Neural progenitor cell (in vitro differentiated cells): ENCODE measurements around the gene PEX7. TPM values are rescaled to one million over a fixed set of nuclear protein-coding genes. Genes with fewer than 3 reads are reported as not detected.
"Not testable (repeated sequence)": the region's sequence is repeated elsewhere in the genome, so short reads cannot be mapped to it uniquely, and the experiment has no call there.

Source experiments
- DNase-seq: peaks from one replicate; pipeline ENCODE4 v3.0.0-alpha.2; 2016; ENCODE audit warnings: low spot score
- H2AFZ ChIP-seq: fragments of 200-600 bp; sonication (generic); replicated peaks from 2 replicates; pipeline ENCODE4 v1.6.1; 2016; ENCODE audit warnings: antibody characterized with exemption
- H3F3A ChIP-seq: fragments of 200-600 bp; sonication (generic); 2 replicates; pipeline ENCODE4 v1.6.1; 2016; ENCODE audit warnings: antibody characterized with exemption, low read depth
- H3K27ac ChIP-seq: fragments of 200-600 bp; sonication (generic); 2 replicates; pipeline ENCODE4 v1.5.1; 2016; ENCODE audit warnings: mild to moderate bottlenecking
- H3K27me3 ChIP-seq: fragments of 200-600 bp; sonication (generic); 2 replicates; pipeline ENCODE4 v1.6.1; 2016; ENCODE audit warnings: mild to moderate bottlenecking, moderate library complexity
- H3K36me3 ChIP-seq: fragments of 200-600 bp; sonication (generic); 2 replicates; pipeline ENCODE4 v1.5.1; 2016
- H3K4me1 ChIP-seq: fragments of 200-600 bp; sonication (generic); 2 replicates; pipeline ENCODE4 v1.6.1; 2016; ENCODE audit warnings: mixed run types
- H3K4me2 ChIP-seq: fragments of 200-600 bp; sonication (generic); 2 replicates; pipeline ENCODE4 v1.6.1; 2016
- H3K4me3 ChIP-seq: fragments of 200-600 bp; sonication (generic); 2 replicates; pipeline ENCODE4 v1.5.1; 2016
- H3K79me2 ChIP-seq: fragments of 200-600 bp; sonication (generic); 2 replicates; pipeline ENCODE4 v1.6.1; 2016; ENCODE audit warnings: low read depth
- H3K9ac ChIP-seq: fragments of 200-600 bp; sonication (generic); 2 replicates; pipeline ENCODE4 v1.6.1; 2016
- H3K9me3 ChIP-seq: fragments of 200-600 bp; sonication (generic); 2 replicates; pipeline ENCODE4 v1.5.1; 2016; ENCODE audit warnings: low read depth
- H4K20me1 ChIP-seq: fragments of 200-600 bp; sonication (generic); 2 replicates; pipeline ENCODE4 v1.6.1; 2016; ENCODE audit warnings: low read depth
- H3K27ac Mint-ChIP-seq: 3 replicates; pipeline ENCODE4 v1.8.0; 2021; ENCODE audit warnings: mixed read lengths
- H3K27me3 Mint-ChIP-seq: 2 replicates; pipeline ENCODE4 v1.8.0; 2022; ENCODE audit warnings: low read depth, mild to moderate bottlenecking, inconsistent platforms, moderate library complexity, mixed read lengths; ENCODE audit not compliant: insufficient read depth
- H3K36me3 Mint-ChIP-seq: 3 replicates; pipeline ENCODE4 v1.8.0; 2021; ENCODE audit warnings: mixed read lengths
- H3K4me1 Mint-ChIP-seq: 3 replicates; pipeline ENCODE4 v1.8.0; 2021; ENCODE audit warnings: mixed read lengths
- H3K4me3 Mint-ChIP-seq: 3 replicates; pipeline ENCODE4 v1.8.0; 2021; ENCODE audit warnings: mild to moderate bottlenecking, moderate library complexity, mixed read lengths
- H3K9me3 Mint-ChIP-seq: 3 replicates; pipeline ENCODE4 v1.8.0; 2020; ENCODE audit warnings: mixed read lengths
- CTCF ChIP-seq: fragments of 200-600 bp; sonication (generic); IDR thresholded peaks from 2 replicates; pipeline ENCODE4 v1.5.1; 2017; ENCODE audit warnings: antibody characterized with exemption, mild to moderate bottlenecking
- EZH2 ChIP-seq: fragments of 200-600 bp; sonication (generic); IDR thresholded peaks from 2 replicates; pipeline ENCODE4 v1.6.1; 2017; ENCODE audit warnings: antibody characterized with exemption, mild to moderate bottlenecking, moderate library complexity
- EZH2phosphoT487 ChIP-seq: fragments of 200-600 bp; sonication (generic); IDR thresholded peaks from 2 replicates; pipeline ENCODE4 v1.6.1; 2017; ENCODE audit warnings: antibody characterized with exemption
- total RNA-seq: library from RNA; depleted of rRNA; stranded (reverse); fragments of >200 nt; gene quantifications from 2 replicates; pipeline ENCODE4 v1.2.3, GENCODE V29; 2015; ENCODE audit warnings: low replicate concordance

Gene PEX7
- total RNA-seq, 1 donor from 2014 or later = 16.9 TPM

DNA sequence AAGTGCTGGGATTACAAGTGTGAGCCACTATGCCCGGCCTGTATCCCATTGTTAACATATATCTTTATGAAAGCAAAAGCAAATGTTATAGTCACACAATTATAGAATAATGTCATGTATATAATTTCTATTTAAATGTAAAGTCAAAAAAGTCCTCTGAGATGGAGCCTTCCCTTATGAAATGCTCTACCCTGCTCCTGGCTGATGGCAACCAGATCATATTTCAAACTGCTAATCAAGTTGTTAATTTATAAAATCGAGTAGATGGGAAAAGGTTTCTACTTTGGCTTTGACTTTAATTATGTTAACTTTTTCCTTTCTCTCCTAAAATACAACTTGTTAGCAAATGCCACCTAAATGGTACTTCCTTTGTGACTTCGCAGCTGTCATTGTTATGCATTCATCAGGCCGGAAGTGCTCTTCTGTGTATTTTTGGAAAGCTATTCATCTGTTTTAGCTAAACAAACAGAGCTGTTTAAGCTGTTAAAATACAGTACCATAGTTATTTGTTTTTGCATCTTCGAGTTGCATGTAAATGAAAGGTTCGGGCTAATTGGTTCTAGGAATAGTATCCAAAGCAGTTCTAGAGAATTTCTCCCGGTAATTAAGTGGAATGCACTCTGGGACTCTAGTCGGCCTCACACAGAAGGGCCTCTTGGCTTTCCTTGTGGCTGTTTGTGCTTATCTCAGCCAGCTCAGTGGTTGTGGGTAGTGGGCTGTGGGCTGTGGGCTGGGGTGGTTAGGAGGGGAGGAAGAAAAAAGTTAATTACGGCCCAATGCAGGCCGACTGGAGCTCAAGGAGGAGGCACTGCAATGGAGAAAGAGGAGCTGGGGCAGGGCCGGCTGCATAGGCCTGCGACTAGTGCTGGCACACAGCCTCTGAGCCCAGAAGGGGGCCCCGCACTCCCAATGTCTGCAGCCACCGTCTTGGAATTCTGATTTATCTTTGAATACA, 134.5 kb downstream of the PEX7 start:
- H3K36me3 Mint-ChIP-seq = no peaks in the 10 kb centered on the region
- peaks cover 4% of the 10 kb centered on the region for H3K27me3 Mint-ChIP-seq
- peaks cover 28% of the 10 kb centered on the region for H3K4me1 Mint-ChIP-seq
- peak; percentile 64 for DNase-seq
- Histone ChIP-seq H3K4me2 (peak overlapping the region; percentile 8), H2AFZ (peak overlapping the region; percentile 23), H3K27me3 (no peaks in the 10 kb centered on the region), H3K4me3 (no peak overlapping the region), H3K27ac (no peak overlapping the region), H3K9ac (no peak overlapping the region), H3K79me2 (no peaks in the 10 kb centered on the region), H4K20me1 (no peaks in the 10 kb centered on the region), H3K4me1 (peaks cover 10% of the 10 kb centered on the region), H3K36me3 (no peaks in the 10 kb centered on the region), H3F3A (peaks cover 10% of the 10 kb centered on the region), H3K9me3 (no peaks in the 10 kb centered on the region)
- TF ChIP-seq EZH2phosphoT487 (no peak), EZH2 (no peak), CTCF (peak; percentile 47)
- H3K27ac Mint-ChIP-seq = no peak overlapping the region
- no peak overlapping the region for H3K4me3 Mint-ChIP-seq
- no peaks in the 10 kb centered on the region for H3K9me3 Mint-ChIP-seq

DNA sequence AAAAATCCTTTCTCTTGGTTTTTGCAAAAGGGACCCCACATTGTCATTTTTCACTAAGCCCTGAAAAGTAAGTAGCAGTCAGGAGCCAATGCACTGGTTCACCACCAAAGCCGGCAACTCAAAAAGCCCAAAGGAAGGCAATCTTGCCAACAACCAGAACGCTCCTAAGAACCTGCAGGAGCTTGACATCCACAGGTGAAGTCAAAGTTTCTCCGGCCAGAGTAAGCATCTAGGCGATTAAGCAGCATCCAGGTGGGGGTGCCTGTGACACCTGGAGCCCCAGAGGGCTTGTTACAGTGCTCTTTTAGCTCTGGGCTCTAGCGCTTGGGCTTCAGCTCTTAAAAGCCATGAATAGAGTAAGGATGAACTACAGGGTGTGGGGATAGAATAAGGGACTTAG, 135.8 kb downstream of the PEX7 start:
- Histone ChIP-seq H2AFZ (no peak overlapping the region), H3F3A (peaks cover 10% of the 10 kb centered on the region), H3K9ac (no peak overlapping the region), H3K27me3 (no peaks in the 10 kb centered on the region), H4K20me1 (no peaks in the 10 kb centered on the region), H3K9me3 (no peaks in the 10 kb centered on the region), H3K27ac (no peak overlapping the region), H3K4me1 (peaks cover 10% of the 10 kb centered on the region), H3K4me2 (no peak overlapping the region), H3K79me2 (no peaks in the 10 kb centered on the region), H3K36me3 (no peaks in the 10 kb centered on the region), H3K4me3 (no peak overlapping the region)
- TF ChIP-seq CTCF (no peak), EZH2phosphoT487 (no peak), EZH2 (no peak)
- Mint-ChIP-seq H3K9me3 (no peaks in the 10 kb centered on the region), H3K4me3 (no peak overlapping the region), H3K27ac (no peak overlapping the region), H3K27me3 (peaks cover 4% of the 10 kb centered on the region), H3K36me3 (no peaks in the 10 kb centered on the region), H3K4me1 (peaks cover 30% of the 10 kb centered on the region)
- DNase-seq = no peak

DNA sequence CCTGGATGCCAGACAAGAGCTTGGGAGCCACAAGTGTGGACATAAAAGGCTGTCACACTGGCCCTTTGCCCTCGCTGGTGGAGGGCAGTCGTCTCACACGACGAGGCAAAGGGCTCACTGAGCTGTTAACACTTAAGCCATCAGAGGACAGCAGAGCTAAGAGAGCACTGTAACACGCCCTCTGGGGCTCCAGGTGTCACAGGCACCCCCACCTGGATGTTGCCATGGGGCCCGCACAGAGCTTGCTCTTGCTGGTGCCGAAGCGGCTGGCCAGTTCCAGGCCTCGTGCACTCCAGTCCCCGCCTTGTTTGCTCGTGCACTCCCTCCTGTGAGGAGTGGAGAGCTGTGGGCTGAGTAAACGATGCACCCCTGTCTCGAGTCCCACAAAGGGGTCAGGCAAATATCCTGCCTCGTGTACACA, 137.1 kb downstream of the PEX7 start:
- no peak overlapping the region for H3K9ac ChIP-seq
- H3K4me2 ChIP-seq = no peak overlapping the region
- TF ChIP-seq EZH2 (no peak), EZH2phosphoT487 (no peak), CTCF (no peak)
- peaks cover 10% of the 10 kb centered on the region for H3K4me1 ChIP-seq
- peak; percentile 21 for DNase-seq
- H3K79me2 ChIP-seq = no peaks in the 10 kb centered on the region
- Mint-ChIP-seq H3K4me3 (no peak overlapping the region), H3K36me3 (no peaks in the 10 kb centered on the region), H3K9me3 (no peaks in the 10 kb centered on the region), H3K27me3 (peaks cover 4% of the 10 kb centered on the region), H3K4me1 (peaks cover 31% of the 10 kb centered on the region), H3K27ac (no peak overlapping the region)
- no peaks in the 10 kb centered on the region for H3K27me3 ChIP-seq
- H3K9me3 ChIP-seq = no peaks in the 10 kb centered on the region
- H3F3A ChIP-seq = peaks cover 10% of the 10 kb centered on the region
- no peaks in the 10 kb centered on the region for H3K36me3 ChIP-seq
- H3K4me3 ChIP-seq = no peak overlapping the region
- no peaks in the 10 kb centered on the region for H4K20me1 ChIP-seq
- no peak overlapping the region for H3K27ac ChIP-seq
- peak overlapping the region; percentile 63 for H2AFZ ChIP-seq

DNA sequence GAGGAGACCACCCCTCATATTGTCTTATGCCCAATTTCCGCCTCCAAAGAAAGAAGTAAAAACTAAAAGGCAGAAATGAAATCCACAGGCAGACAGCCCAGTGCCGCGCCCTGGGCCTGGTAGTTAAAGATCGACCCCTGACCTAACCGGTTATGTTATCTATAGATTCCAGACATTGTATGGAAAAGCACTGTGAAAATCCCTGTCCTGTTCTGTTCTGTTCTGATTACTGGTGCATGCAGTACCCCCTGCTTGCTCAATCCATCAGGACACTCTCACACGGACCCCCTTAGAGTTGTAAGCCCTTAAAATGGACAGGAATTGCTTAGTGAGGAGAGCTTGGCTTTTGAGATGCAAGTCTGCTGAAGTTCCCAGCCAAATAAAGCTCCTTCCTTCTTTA, 137.5 kb downstream of the PEX7 start:
- peaks cover 13% of the 10 kb centered on the region for H3K4me1 ChIP-seq
- H3K9me3 Mint-ChIP-seq, H3K36me3 ChIP-seq, H4K20me1 ChIP-seq, H3K4me2 ChIP-seq, H3K27ac ChIP-seq, H2AFZ ChIP-seq, H3K9ac ChIP-seq, H3K4me3 ChIP-seq, DNase-seq, H3K27ac Mint-ChIP-seq, H3K4me3 Mint-ChIP-seq, H3K36me3 Mint-ChIP-seq, H3K79me2 ChIP-seq, H3K27me3 Mint-ChIP-seq, H3K27me3 ChIP-seq, H3K9me3 ChIP-seq: not testable (repeated sequence)
- H3F3A ChIP-seq = peaks cover 10% of the 10 kb centered on the region
- H3K4me1 Mint-ChIP-seq = peaks cover 31% of the 10 kb centered on the region
